Mucosa of gallbladder (tissue), 1 donor: Measurements from ENCODE around the gene NDOR1. TPM values are rescaled to one million over a fixed set of nuclear protein-coding genes. Genes with fewer than 3 reads are reported as not detected.

Source experiments
- DNase-seq: peaks from one replicate; pipeline ENCODE4 v3.0.0-alpha.2; 2020; ENCODE audit warnings: low spot score
- total RNA-seq: library from RNA; stranded (reverse); gene quantifications from one replicate; pipeline ENCODE4 v1.2.1, GENCODE V29; 2021
- donor health status: DM: no; HTN: no; CAD: no.

NDOR1 gene
- total RNA-seq, 1 donor from 2014 or later = 29.5 TPM

DNA sequence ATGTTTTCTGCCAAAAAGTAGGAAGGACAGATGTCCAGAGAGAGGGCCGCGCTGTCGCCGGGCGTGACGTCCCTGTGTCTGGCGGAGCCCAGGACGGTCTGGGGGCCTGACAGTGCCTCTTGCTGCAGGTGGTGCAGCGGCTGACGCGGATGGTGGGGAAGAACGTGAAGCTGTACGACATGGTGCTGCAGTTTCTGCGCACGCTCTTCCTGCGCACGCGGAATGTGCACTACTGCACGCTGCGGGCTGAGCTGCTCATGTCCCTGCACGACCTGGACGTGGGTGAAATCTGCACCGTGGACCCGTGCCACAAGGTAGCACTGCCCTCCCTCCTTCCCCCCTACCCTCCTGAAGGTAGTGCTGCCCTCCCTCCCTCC is 57.4 kb downstream of the NDOR1 start:
- DNase-seq = no peak

DNA sequence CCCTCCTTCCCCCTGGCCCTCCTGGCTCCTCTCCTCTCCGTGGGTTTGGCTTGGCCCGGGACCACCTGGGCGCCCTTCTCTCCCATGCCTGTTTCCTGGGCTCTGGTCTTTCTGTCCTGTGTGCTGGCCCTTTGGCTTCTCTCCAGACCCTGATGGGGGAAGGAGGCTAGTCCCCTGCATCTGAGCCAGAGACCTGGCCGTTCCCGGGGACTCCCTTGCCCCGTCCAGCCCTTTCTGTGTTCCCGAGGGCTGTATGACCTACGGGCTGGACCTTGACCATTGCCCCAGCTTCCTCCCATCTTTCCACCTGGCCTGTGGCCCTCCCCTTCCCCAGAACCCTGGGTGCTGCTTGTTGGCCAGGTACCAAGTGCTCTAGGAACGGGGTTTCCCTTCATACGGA is 58.0 kb downstream of the NDOR1 start:
- DNase-seq = no peak

DNA sequence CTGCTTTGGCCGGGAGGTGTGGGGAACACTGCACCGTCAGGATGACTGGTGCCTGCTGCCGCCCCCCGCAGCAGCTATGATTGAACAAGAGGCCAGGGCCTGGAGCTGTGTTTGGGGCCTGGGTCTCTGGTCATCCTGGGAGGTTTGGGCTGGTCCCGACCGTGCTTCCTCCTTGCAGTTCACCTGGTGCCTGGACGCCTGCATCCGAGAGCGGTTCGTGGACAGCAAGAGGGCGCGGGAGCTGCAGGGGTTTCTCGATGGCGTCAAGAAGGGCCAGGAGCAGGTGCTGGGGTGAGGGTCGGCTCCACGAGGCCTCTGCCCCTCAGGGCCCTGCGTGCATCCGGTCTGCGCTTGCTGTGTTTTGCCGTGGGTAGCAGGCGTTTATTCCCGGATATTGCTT is 58.6 kb downstream of the NDOR1 start:
- DNase-seq = no peak

DNA sequence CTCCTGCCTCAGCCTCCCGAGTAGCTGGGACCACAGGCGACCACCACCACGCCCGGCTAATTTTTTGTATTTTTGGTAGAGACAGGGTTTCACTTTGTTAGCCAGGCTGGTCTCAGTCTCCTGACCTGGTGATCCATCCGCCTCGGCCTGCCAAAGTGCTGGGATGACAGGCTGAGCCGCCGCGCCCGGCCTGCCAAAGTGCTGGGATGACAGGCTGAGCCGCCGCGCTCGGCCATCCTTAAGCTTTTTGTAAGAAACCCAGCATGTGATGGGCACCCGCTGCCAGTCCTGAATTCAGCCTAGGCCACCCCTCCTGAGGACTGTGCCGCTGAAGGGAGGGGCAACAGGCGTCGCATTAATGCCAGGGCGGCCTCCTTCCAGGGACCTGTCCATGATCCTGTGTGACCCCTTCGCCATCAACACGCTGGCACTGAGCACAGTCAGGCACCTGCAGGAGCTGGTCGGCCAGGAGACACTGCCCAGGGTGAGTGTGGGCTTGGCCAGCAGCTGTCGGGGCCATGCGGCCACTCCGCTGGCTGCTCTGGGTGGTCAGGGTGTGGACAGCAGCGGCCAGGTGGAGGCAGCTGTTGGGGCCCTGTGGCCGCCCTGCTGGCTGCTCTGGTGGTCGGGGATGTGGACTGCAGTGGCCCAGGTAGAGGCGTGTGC is 60.1 kb downstream of the NDOR1 start:
- DNase-seq = no peak

DNA sequence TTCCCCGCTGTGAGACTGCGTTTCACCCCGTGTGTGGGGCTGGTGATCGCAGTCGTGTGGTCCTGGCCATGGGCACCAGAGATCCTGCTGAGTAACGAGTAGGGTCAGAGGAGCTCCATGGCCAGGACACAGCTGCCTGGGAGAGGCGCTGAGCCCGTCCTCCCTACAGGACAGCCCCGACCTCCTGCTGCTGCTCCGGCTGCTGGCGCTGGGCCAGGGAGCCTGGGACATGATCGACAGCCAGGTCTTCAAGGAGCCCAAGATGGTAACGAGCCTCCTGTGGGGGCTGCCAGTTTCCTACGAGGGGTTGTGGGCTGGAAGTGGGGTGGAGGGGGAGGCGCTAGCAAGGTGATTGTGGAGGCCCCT is 60.6 kb downstream of the NDOR1 start:
- no peak for DNase-seq

Other genes starting within 250 kb of the NDOR1 start
- gene PTGDS, start 228.2 kb upstream of the NDOR1 start, total RNA-seq = 481 TPM
- gene LCNL1, start 222.7 kb upstream of the NDOR1 start, total RNA-seq = 0.92 TPM
- 51.2 TPM for gene PAXX, start 213.3 kb upstream of the NDOR1 start, total RNA-seq
- 2.2 TPM for gene CLIC3, start 209.1 kb upstream of the NDOR1 start, total RNA-seq
- gene ABCA2, start 177.5 kb upstream of the NDOR1 start, total RNA-seq = 298 TPM
- gene FUT7, start 173.6 kb upstream of the NDOR1 start, total RNA-seq = 0.26 TPM
- gene NPDC1, start 159.5 kb upstream of the NDOR1 start, total RNA-seq = 376 TPM
- gene ENTPD2, start 151.6 kb upstream of the NDOR1 start, total RNA-seq = 41.1 TPM
- gene SAPCD2, start 135.1 kb upstream of the NDOR1 start, total RNA-seq = 2.4 TPM
- 10.5 TPM for gene UAP1L1, start 128.2 kb upstream of the NDOR1 start, total RNA-seq
- 59.8 TPM for gene MAN1B1, start 118.7 kb upstream of the NDOR1 start, total RNA-seq
- 199 TPM for gene DPP7, start 91.0 kb upstream of the NDOR1 start, total RNA-seq
- 0.83 TPM for gene GRIN1, start 66.5 kb upstream of the NDOR1 start, total RNA-seq
- gene LRRC26, start 35.6 kb upstream of the NDOR1 start, total RNA-seq = 0.43 TPM
- not detected for gene TMEM210, start 33.6 kb upstream of the NDOR1 start, total RNA-seq
- gene ANAPC2, start 17.1 kb upstream of the NDOR1 start, total RNA-seq = 64.6 TPM
- gene SSNA1, start 17.0 kb upstream of the NDOR1 start, total RNA-seq = 65.7 TPM
- 74.4 TPM for gene TPRN, start 5.0 kb upstream of the NDOR1 start, total RNA-seq
- gene TMEM203, start 52 bp upstream of the NDOR1 start, total RNA-seq = 37.6 TPM
- gene RNF208, start 16.5 kb downstream of the NDOR1 start, total RNA-seq = 16.8 TPM
- gene CYSRT1, start 19.5 kb downstream of the NDOR1 start, total RNA-seq = 0.78 TPM
- 0.95 TPM for gene RNF224, start 21.8 kb downstream of the NDOR1 start, total RNA-seq
- 0.49 TPM for gene SLC34A3, start 25.2 kb downstream of the NDOR1 start, total RNA-seq
- 296 TPM for gene TUBB4B, start 35.6 kb downstream of the NDOR1 start, total RNA-seq
- gene STPG3, start 45.6 kb downstream of the NDOR1 start, total RNA-seq = not detected
- 61.2 TPM for gene NELFB, start 49.6 kb downstream of the NDOR1 start, total RNA-seq
- 61.6 TPM for gene TOR4A, start 72.0 kb downstream of the NDOR1 start, total RNA-seq
- gene NRARP, start 96.6 kb downstream of the NDOR1 start, total RNA-seq = 124 TPM
- gene EXD3, start 217.5 kb downstream of the NDOR1 start, total RNA-seq = 47.6 TPM
- 36.7 TPM for gene NOXA1, start 217.7 kb downstream of the NDOR1 start, total RNA-seq
- 27.9 TPM for gene ENTPD8, start 235.7 kb downstream of the NDOR1 start, total RNA-seq